ENCODE measurements around the gene CMSS1.

Gene CMSS1

DNA sequence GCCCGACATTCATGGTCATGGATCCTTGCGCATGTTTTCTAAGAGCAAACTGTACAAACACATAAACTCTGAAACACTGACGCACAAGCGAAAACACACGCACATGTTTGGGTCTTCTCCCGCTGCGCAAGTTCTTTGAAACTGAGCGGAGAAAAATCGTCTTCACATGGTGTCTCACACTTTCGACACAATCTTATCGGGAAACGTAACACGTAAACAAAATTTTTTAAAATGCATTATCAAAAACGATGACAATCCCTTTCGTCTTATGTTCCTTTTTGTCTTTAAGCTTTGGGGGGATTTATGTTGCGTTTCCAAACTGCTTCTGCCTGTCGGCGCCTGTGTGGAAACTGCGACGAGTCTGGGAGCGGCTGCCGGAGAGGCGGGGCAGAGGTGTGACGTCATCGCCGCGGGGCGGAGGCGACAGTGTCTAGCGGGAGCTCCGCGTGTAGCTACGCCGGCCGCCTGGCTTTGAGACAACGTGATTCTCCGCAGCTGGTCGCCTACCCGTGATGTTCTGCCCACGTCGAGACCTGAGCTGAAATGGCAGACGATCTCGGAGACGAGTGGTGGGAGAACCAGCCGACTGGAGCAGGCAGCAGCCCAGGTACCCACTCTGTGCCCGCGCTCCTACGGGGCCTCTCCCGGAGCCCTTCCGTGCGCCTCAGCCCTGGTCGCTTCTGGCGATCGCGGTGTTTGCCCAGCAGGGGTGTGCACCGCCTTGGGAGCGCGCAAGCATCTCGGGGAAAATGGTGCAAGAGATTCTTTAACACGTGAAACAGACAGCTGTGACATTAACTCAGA is at the start of gene CMSS1:
CMSS1 (plus strand) TSS at position 426 of the 804 bp plus-strand sequence.
- peak; percentile 79 to 80 for DNase-seq (ENCODE audit: low read depth in 2 of 2)

DNA sequence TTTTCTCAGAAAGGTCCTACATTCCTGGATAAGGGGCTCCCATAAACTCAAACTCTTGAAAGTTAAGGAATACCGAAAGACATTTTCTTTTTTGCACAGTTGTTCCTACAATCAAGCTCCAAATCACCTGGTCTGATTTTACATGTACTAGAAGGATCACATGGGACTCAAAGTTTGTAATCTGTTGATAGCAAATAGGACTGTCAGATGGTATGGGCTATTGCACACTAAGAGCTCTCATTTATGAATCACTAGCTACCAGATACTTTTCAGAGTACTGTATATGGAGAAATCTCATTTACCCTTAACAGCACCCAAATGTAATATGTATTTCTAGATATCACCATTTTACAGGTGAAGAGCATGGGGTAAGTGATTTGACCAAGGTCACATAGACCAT is 49.5 kb upstream of the CMSS1 start:
- no peak for DNase-seq (ENCODE audit: low read depth in 2 of 2)

DNA sequence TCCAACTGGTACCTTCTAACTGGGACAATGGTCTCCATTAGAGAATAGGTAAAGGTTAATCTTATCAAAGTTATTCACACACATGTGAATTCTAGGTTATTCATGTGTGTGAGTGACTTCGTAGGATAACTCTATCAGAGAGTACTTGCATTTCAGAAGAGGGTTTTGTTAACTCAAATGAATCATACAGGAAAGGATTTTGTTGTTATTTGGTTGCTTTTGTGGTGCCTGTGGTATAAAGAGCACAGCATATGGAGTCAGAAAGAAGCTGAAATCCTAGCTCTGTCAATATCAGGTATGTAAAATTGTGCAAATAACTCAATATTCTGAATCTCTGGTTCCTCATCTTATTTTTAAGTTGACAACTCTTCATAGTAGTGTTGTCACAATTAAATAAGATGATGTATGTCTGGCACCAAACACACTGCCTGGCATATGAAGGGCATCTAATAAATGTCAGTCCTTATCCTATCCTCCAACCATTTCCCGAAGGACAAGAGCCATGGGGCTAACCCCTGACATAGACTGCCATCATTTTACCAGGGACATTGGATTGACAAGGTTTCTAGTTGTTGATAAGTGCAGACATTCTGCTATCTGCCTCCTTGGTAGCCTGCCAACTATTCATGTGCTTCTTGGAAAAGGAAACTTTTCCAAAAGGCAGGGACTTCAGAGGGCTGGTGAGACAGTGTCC is 48.7 kb upstream of the CMSS1 start:
- no peak for DNase-seq (ENCODE audit: low read depth in 2 of 2)

DNA sequence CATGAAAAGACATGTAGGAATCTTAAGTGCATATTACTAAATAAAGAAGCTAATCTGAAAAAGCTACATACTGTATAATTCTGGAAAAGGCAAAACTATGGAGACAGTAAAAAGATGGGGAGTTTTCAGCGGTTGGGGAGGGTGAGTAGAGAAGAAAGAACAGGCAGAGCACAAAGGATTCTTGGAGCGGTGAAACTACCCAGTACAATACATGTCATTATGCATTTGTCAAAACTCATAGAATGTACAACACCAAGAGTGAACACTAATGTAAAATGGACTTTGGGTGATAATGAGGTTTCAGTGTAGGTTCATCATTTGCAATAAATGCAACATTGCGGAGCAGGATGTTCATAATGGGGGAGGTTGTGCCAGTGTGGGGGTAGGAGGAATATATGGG is 45.5 kb upstream of the CMSS1 start:
- no peak for DNase-seq (ENCODE audit: low read depth in 2 of 2)

DNA sequence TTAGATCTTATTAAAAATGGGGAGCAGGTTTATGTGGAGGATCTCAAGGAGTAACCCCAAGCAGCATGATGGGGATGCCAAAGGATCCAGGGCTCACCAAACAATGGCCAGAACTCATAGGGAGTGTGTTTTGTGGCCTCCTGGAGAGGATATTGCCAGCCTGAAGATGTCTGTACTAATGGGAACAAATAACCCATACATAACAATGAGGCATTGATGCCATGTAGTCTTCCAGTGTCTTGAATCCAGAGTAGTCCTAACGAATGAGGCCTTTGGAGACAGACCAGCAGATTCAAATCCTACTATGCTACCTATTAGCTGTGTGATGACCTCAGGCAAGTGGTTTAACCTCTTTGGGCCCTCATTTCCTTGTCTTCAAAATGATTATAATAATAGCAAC is 45.0 kb upstream of the CMSS1 start:
- no peak for DNase-seq (ENCODE audit: low read depth in 2 of 2)

DNA sequence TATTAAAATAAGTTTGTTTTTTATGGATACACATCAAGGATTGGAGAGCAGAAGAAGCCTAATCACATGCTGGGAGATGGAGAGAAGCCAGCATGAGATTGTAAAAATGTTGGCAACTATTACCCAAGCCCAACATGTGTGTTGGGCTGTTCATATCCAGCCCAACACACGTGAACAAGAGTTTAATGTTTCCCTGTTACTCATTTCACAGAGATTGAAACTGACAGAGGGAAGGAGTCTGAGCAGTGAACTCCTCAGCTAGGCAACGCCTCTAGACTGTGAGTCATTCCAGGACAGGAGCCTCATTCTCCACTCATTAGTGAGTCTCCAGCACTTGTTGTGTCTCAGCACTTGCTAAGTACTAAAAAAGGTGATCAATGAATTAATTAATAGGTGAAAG is 43.2 kb upstream of the CMSS1 start:
- peak; percentile 91 to 93 for DNase-seq (ENCODE audit: low read depth in 2 of 2)

DNA sequence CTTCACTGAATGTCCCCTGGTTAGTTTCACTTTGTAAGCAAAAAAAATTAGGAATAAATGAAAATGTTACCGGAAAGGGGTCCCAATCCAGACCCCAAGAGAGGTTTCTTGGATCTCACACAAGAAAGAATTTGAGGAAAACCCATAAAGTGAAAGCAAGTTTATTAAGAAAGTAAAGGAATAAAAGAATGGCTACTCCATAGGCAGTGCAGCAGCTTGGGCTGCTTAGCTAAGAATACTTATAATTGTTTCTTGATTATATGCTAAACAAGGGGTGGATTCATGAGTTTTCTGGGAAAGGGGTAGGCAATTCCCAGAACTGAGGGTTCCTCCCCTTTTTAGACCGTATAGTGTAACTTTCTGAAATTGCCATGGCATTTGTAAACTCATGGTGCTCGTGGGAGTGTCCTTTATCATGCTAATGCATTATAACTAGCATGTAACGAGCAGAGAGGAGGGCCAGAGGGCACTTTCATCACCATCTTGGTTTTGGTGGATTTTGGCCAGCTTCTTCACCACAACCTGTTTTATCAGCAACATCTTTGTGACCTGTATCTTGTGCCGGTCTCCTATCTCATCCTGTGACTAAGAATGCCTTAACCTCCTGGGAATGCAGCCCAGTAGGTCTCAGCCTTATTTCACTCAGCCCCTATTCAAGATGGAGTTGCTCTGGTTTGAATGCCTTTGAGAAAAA is 41.0 kb upstream of the CMSS1 start:
- DNase-seq (ENCODE audit: low read depth in 2 of 2), result peak in 1 of 2 experiments; percentile 25

DNA sequence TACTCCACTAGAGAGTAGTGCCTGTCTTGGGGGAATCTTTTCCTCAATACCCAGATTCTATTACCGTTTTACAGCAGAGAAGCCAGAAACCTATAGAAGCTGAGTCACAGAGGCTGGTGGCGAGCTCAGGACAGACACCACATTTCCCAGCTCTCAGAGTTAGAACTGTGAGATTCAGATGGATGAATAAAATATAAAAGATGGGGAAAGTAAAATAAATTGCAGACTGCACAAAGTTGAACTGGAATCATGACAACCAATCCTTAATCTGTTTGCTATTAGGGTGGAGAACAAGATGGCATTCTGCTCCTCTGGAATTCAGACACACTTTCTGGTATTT is 40.5 kb upstream of the CMSS1 start:
- DNase-seq (ENCODE audit: low read depth in 2 of 2), result no peak

DNA sequence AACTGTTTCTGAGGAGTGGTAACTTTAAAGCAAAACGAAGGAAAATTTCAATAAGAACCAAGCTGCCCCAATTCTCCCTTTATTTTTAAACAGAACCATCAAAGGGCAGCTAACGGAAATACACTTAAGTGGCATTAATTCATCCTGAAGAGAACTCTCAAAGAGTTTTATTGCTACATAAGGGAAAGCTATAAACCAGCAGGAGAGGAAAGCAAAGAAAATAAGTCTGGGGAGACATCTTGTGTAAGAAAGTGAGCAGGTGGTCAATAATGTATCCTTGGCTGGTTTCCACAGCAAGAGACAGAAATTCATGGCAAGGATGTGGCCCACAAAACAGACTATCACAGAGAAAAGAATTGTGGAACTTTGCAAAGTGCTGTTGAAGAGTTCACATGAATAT is 40.0 kb upstream of the CMSS1 start:
- DNase-seq (ENCODE audit: low read depth in 2 of 2), result no peak

DNA sequence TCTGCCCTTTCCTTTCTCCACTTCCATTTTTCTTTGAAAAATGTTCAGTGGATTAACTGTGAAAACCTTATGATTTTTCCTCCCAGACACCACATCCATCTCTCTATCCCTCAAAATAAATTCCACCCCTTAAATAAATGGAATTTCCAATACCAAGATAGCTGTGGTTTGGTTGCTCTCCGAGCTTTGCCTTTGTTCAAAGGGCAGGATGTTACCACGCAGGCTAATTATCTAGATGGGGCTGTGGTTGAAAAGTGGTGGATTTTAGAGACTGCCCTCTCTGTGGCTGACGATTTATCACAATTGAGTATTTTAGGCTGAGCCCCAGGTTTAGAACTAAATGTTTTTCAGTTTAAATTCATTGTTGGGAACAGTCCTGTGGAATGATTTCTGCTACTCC is 36.9 kb upstream of the CMSS1 start:
- peak; percentile 29 to 36 for DNase-seq (ENCODE audit: low read depth in 2 of 2)

DNA sequence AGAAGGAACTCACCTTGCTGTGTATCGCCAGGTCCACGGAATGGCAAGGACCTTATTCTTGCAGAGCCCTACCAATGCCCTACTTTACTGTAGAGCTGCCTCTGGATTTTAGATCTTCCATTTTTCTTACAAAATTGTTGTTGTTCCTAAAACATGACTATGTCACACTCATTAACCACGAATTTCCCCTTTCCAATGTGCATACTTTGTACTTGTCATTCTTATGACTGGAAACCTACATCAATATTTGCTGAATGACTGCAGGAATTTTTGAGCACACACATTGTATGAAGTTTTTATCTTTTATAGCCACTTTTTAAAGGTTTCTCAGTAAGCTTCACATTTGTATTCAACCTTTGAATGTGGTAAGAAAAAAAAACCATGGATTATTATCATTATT is 35.9 kb upstream of the CMSS1 start:
- peak in 1 of 2 experiments; percentile 37 for DNase-seq (ENCODE audit: low read depth in 2 of 2)

DNA sequence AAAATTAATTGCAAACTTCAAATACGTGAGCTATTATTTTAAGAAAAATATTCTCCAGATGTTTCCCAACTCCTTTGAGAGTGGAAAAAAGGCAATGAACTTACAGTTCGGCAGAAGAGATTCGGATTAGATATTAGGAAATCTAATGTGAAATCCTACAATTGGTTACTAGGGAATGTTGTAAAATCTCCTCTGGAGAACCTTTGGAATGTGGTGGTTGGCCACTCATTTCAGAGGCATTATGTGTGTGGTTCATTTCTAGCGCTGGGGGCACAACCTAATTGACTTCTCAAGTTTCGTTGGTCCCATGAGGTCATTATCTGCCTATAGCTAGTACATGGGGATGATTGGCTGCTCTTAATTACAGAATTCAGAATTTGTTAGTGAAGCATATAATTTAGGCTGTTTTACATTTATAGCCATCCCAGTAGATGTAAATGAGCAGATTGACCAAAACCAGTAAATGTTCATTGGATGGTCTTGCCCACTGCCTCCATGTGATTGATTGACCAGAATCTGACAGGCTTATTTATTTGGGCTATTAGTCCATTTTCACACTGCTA is 34.6 kb upstream of the CMSS1 start:
- peak; percentile 96 for DNase-seq (ENCODE audit: low read depth in 2 of 2)

DNA sequence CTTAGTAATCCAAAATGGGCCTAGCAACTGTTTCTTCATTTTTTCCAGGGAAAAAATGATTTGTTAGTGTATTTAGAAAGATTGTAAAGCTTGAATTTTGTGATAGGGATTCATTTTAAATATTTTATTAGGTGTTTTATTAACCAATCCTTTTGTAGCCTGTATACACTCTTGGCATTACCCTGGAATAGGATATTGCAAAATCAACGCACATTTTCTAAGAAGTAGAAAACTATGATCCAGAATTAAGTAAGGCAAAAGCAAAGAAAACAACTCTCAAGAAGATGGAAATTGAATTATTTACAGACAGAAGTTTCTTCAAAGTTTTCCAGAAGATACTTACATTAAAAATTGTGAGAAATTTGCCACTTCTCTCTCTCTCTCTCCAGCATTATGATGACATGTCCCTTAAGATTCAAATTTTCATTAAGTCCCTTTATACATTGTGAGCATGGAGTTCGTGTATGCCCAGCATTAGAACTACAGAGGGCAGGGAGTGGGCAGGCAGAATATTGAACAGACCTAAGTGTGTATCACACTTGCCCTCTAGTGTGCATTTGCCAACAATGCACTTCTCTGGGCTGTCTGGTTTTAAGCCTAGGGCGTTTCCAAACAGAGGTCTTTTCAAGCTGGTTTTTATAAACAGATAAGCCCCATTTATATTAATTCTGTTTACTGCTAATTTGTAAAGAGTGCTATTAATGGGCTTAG is 28.5 kb upstream of the CMSS1 start:
- peak; percentile 32 to 45 for DNase-seq (ENCODE audit: low read depth in 2 of 2)

DNA sequence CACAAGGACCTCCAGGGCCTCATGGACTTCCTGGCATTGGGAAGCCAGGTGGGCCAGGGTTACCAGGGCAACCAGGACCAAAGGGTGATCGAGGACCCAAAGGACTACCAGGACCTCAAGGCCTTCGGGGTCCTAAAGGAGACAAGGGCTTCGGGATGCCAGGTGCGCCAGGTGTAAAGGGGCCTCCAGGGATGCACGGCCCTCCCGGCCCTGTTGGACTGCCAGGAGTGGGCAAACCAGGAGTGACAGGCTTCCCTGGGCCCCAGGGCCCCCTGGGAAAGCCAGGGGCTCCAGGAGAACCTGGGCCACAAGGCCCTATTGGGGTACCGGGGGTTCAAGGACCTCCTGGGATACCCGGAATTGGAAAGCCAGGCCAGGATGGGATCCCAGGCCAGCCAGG is 23.2 kb upstream of the CMSS1 start:
- no peak for DNase-seq (ENCODE audit: low read depth in 2 of 2)

DNA sequence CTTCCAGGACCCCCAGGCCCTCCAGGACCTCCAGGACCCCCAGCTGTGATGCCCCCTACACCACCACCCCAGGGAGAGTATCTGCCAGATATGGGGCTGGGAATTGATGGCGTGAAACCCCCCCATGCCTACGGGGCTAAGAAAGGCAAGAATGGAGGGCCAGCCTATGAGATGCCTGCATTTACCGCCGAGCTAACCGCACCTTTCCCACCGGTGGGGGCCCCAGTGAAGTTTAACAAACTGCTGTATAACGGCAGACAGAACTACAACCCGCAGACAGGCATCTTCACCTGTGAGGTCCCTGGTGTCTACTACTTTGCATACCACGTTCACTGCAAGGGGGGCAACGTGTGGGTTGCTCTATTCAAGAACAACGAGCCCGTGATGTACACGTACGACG is 22.1 kb upstream of the CMSS1 start:
- no peak for DNase-seq (ENCODE audit: low read depth in 2 of 2)

DNA sequence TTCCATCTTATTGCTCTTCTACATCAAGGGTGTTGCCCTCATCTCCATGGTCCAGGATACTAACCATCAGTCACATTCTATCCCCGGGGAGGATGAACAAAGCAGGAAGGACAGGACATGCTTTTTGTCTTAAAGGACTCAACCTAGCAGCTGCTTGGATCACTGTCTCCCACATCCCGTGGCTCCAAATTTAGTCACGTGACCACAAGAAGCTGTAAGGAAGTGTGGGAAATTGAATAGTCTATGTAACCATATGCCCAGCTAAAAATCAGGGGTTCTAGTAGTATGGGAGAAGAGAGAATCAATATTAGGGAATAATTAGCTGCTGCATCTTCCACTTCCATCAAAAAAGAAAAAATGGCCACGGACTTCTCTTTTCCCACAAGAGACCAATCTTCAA is 18.2 kb upstream of the CMSS1 start:
- DNase-seq (ENCODE audit: low read depth in 2 of 2), result no peak

DNA sequence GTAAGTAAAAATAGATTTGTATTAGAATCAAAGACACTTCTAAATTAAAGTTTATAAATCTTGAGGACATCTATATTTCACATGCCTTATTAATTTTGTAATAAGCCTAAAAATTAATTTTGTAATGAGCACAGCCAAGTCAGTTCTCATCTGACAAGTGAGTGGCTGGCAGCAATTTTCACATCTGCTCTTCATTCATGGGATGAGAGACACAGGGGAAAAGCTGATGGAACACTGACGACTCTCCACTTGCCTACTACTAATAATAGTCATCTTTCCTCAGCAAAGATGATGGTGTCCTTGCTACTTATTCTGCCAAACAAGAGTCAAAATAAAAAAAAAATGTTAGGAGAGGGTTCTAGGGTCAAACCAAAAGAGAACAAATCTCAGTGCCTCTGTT is 14.4 kb upstream of the CMSS1 start:
- DNase-seq (ENCODE audit: low read depth in 2 of 2), result no peak

DNA sequence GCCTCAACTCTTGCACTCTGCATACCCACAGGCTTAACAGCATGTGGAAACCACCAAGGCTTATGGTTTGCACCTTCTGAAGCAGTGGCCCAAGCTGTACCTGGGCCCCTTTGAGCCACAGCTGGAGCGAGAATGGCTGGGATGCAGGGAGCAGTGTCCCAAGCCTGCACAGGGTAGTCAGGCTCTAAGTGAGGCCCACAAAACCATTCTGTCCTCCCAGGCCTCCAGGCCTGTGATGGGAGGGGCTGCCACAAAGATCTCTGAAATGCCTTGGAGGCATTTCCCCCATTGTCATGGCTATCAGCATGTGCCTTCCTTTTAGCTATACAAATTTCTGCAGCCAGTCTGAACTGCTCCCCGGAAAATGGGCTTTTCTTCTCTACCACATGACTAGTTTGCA is 12.5 kb upstream of the CMSS1 start:
- no peak for DNase-seq (ENCODE audit: low read depth in 2 of 2)

DNA sequence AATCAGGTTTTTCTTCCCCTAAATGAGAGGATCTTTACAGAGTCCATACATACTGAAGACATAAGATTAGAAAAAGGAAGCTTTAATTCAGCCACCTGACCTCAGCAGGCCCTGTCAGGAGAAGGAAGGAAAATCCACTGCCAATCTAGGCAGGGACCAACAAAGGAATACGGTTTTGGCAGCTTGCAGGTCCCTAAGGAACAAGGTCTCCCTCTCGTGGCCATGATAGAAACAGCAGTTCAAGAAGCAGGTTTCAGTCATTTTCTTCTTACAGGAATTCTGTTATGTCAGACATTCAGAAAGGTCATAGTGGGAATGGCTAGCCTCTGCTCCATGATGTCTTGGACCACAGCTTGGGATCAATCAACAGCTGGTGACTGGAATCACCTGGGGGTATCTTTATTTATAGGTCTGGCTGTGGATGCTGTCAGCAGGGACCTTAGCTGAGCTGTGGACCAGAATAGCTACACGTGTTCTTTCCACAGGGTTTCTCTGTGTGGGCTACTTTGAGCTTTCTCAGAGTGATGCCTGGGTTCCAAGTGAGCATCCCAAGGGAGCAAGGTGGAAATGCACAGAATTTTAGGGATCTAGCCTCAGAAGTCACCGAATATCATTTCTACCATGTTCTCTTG is 9.4 kb upstream of the CMSS1 start:
- DNase-seq (ENCODE audit: low read depth in 2 of 2), result peak; percentile 49 to 51

DNA sequence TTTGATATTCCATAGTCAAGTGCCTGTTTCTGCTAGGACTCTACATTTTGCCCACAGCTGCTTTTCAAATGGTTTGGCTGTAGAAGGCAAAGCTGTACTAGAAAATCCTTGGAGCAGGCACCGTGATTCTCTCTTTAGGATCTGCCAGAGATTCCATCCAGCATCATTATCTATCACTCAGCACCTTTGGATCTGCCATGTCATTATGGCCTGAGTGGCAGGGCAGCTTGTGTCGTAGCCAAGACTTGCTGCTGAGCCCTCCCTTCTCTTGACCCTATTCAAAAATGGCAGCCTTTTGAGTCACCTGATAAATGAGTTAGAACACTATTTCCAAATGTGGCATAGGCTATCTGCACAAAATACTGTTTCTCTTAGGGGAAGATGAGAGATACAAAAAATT is 8.1 kb upstream of the CMSS1 start:
- DNase-seq (ENCODE audit: low read depth in 2 of 2), result no peak

DNA sequence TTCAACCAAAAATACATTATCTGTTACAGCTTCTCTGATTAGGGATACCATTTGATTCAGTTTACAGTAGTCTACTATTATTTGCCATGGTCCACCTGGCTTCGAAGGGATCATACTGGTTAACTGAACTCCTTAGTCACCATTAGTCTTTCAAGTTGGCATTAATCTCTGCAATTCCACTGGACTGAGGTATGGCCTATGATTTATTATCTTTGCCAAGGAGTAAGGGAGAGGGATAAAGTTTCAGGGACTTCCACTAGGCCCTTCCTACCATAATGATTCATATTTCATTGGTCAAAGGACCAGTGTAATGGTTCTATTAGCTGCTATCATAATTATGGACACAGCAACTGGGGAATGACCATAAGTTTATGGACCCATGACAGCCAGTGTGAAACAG is 7.3 kb upstream of the CMSS1 start:
- no peak for DNase-seq (ENCODE audit: low read depth in 2 of 2)

DNA sequence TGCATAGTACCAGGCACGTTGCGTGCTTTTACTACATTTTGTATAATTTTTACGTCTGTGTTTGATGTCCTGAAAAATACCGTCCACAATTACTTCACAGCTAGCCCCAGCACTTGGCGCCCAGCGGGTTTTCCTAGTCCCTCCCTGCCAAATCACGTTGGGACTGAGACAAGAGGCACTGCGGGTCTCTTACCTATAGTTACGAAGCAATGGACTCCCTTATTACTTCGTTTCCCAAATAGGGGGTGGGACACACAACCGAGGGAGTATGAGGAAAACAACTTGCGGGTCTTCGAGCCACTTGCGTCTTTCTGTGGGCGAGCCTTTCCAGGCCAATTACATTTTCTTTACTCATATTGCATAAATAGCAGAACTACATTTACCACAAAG is 620 bp upstream of the CMSS1 start:
- no peak for DNase-seq (ENCODE audit: low read depth in 2 of 2)

Measured in fibroblast of skin of left quadriceps (primary cell).